Calu3 (cell line): Measurements from ENCODE around the gene UBE2J2. TPM values are rescaled to one million over a fixed set of nuclear protein-coding genes. Genes with fewer than 3 reads are reported as not detected.

Experiments
- BruUV-seq: library from RNA; stranded (reverse); fragments of 400-500 nt; replicated peaks from 2 replicates; lab custom pipeline; 2021; lab: Mats Ljungman, UMichigan
- CTCF ChIA-PET: fragments of 300-600 bp; sonication (Branson Sonifier 250); formaldehyde crosslinking; loops from one replicate; lab custom pipeline; 2022; ENCODE audit warnings: antibody characterized with exemption; lab: Charles Lee
- DNase-seq: peaks from one replicate; pipeline ENCODE4 v3.0.0; 2022
- H3K27ac Mint-ChIP-seq: one replicate; pipeline ENCODE4 v1.8.0; 2022; ENCODE audit warnings: mixed read lengths; ENCODE audit not compliant: unreplicated experiment
- H3K27me3 Mint-ChIP-seq: one replicate; pipeline ENCODE4 v1.8.0; 2022; ENCODE audit warnings: mixed read lengths; ENCODE audit not compliant: unreplicated experiment
- H3K36me3 Mint-ChIP-seq: one replicate; pipeline ENCODE4 v1.8.0; 2022; ENCODE audit warnings: mild to moderate bottlenecking, moderate library complexity, mixed read lengths; ENCODE audit not compliant: insufficient read depth, unreplicated experiment
- H3K4me1 Mint-ChIP-seq: one replicate; pipeline ENCODE4 v1.8.0; 2022; ENCODE audit warnings: mild to moderate bottlenecking, low read depth, mixed read lengths; ENCODE audit not compliant: unreplicated experiment
- H3K4me3 Mint-ChIP-seq: one replicate; pipeline ENCODE4 v1.8.0; 2022; ENCODE audit warnings: mild to moderate bottlenecking, low read depth, moderate library complexity, mixed read lengths; ENCODE audit not compliant: unreplicated experiment
- H3K9me3 Mint-ChIP-seq: one replicate; pipeline ENCODE4 v1.8.0; 2022; ENCODE audit warnings: low read depth, mixed read lengths; ENCODE audit not compliant: unreplicated experiment
- intact Hi-C: fragments of 100-400 bp; cut with micrococcal nuclease; formaldehyde crosslinking; loops from one replicate; pipeline ENCODE4 v1.10.0; 2022; ENCODE audit not compliant: unreplicated experiment
- total RNA-seq: library from RNA; stranded (reverse); gene quantifications from 2 replicates; pipeline ENCODE4 v1.2.3, GENCODE V29; 2022
- TF ChIP-seq, protein P1 (sequence below): fragments of 200-600 bp; IDR thresholded peaks from one replicate; pipeline ENCODE4 v1.8.0; 2022; ENCODE audit warnings: antibody characterized with exemption; ENCODE audit not compliant: unreplicated experiment

The UBE2J2 gene
- total RNA-seq, 1 experiment from 2014 or later = 45.6 TPM

DNA sequence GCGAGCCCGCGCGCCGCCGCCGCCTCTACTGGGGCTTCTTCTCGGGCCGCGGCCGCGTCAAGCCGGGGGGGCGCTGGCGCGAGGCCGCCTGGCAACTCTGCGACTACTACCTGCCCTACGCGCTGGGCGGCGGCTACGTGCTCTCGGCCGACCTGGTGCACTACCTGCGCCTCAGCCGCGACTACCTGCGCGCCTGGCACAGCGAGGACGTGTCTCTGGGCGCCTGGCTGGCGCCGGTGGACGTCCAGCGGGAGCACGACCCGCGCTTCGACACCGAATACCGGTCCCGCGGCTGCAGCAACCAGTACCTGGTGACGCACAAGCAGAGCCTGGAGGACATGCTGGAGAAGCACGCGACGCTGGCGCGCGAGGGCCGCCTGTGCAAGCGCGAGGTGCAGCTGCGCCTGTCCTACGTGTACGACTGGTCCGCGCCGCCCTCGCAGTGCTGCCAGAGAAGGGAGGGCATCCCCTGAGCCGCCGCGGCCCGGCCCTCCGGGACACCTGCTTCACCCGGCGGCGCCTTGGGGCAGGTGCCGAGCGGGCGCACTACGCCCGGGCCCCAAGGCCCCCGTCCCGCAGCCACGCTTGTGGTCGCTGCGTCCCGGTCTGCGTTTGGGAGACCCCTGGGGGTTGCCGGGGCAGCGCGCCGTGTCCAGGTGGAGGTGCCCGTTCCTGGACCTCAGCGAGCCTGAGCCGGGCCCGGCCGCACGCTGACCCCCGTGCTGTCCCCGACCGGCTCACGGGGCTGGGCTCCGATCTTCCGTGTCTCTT, 40.7 kb downstream of the UBE2J2 start:
- intact Hi-C loops = loop anchor here (10.0 kb wide), 1 partner anchor 68 kb away; no protein-coding TSS in a partner anchor
- TF ChIP-seq, protein P1, sequence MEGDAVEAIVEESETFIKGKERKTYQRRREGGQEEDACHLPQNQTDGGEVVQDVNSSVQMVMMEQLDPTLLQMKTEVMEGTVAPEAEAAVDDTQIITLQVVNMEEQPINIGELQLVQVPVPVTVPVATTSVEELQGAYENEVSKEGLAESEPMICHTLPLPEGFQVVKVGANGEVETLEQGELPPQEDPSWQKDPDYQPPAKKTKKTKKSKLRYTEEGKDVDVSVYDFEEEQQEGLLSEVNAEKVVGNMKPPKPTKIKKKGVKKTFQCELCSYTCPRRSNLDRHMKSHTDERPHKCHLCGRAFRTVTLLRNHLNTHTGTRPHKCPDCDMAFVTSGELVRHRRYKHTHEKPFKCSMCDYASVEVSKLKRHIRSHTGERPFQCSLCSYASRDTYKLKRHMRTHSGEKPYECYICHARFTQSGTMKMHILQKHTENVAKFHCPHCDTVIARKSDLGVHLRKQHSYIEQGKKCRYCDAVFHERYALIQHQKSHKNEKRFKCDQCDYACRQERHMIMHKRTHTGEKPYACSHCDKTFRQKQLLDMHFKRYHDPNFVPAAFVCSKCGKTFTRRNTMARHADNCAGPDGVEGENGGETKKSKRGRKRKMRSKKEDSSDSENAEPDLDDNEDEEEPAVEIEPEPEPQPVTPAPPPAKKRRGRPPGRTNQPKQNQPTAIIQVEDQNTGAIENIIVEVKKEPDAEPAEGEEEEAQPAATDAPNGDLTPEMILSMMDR = no peak
- Mint-ChIP-seq H3K4me1 (peaks cover 16% of the 10 kb centered on the region), H3K9me3 (no peaks in the 10 kb centered on the region), H3K27ac (peak overlapping the region; percentile 76), H3K27me3 (no peaks in the 10 kb centered on the region), H3K36me3 (peaks cover 55% of the 10 kb centered on the region), H3K4me3 (peak overlapping the region; percentile 43)
- no peak for DNase-seq
- CTCF ChIA-PET = no interaction called here
- no TSS peak for BruUV-seq

DNA sequence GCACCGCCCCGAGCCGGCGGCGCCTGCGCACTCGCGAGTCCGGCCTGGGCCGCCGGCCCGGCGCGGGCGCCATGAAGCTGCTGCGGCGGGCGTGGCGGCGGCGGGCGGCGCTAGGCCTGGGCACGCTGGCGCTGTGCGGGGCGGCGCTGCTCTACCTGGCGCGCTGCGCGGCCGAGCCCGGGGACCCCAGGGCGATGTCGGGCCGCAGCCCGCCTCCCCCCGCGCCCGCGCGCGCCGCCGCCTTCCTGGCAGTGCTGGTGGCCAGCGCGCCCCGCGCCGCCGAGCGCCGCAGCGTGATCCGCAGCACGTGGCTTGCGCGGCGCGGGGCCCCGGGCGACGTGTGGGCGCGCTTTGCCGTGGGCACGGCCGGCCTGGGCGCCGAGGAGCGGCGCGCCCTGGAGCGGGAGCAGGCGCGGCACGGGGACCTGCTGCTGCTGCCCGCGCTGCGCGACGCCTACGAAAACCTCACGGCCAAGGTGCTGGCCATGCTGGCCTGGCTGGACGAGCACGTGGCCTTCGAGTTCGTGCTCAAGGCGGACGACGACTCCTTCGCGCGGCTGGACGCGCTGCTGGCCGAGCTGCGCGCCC, 41.4 kb downstream of the UBE2J2 start, which contains the start of gene B3GALT6:
Gene B3GALT6 (plus strand): TSS at position 30 of the 588 bp plus-strand sequence. CDS start 42 bp downstream, at position 72.
- Mint-ChIP-seq H3K36me3 (peaks cover 48% of the 10 kb centered on the region), H3K4me1 (peaks cover 16% of the 10 kb centered on the region), H3K9me3 (no peaks in the 10 kb centered on the region), H3K27ac (peak within 1 kb of the TSS; percentile 85), H3K4me3 (peak within 1 kb of the TSS; percentile 79), H3K27me3 (no peaks in the 10 kb centered on the region)
- intact Hi-C loops = loop anchor here (10.0 kb wide), 1 partner anchor 68 kb away; no protein-coding TSS in a partner anchor
- DNase-seq = no peak
- TF ChIP-seq, protein P1 = no peak
- CTCF ChIA-PET = no interaction called here
- BruUV-seq = no TSS peak

DNA sequence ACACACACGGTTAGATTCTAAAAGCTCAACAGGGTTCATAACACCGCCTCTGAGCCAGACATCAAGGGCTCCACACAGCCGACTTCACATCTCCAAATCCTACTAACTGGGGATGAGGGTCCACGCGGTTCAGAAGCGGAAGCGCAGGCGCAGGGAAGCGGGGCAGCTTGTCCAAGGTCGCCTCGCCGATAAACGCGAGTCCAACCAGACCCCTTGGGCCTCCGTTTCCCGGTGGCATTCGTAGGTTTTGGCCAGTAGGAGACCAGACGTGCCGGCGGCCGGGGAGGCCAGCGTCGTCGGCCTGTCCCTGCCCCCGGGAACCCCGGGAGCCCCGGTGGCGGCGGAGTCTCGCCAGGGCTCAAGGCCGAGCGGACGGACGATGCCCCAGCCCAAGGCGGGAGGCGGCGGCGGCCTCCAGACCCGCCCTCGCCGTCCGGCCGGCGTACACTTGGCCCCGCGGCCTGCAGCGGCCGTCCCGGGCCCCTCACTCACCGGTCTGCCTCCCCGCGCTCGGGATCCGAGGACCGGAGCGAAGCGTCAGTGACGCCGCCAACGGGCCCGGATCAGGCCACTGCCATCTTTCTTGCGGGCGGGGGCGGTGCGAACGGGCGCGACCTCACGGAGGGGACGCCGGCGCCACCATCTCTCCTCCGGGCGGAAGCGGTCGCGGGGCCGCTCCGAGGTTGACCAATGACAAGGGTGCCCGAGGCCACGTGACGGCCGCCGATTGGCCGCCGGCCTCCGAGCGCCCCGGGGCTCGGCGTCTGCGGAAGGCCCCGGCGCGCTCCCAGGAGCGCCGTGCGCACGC, 42.0 kb downstream of the UBE2J2 start, which contains the start of gene SDF4:
Gene SDF4 (minus strand): TSS at position 602 of the 808 bp plus-strand sequence. CDS start 3,229 bp downstream, outside the sequence.
- TF ChIP-seq, protein P1 = no peak
- Mint-ChIP-seq H3K36me3 (peaks cover 41% of the 10 kb centered on the region), H3K4me3 (peak within 1 kb of the TSS; percentile 79), H3K9me3 (no peaks in the 10 kb centered on the region), H3K27ac (peak within 1 kb of the TSS; percentile 85), H3K27me3 (no peaks in the 10 kb centered on the region), H3K4me1 (peaks cover 16% of the 10 kb centered on the region)
- no TSS peak for BruUV-seq
- intact Hi-C loops = loop anchor here (10.0 kb wide), 1 partner anchor 67 kb away; no protein-coding TSS in a partner anchor
- DNase-seq = peak; percentile 94
- CTCF ChIA-PET = interaction anchor here (0.6 to 1.5 kb wide), 2 partner anchors 74 to 109 kb away, joined by 5 to 8 read pairs; no protein-coding TSS in a partner anchor
